Activated T-helper 2 cell treated with anti-CD3 and anti-CD28 coated beads, Interferon-gamma antibody, Interleukin-2, Interleukin-4, amounts not matched to agents 10 μg/mL and 5 μg/mL and 100 μg/mL, durations not matched to agents 14 hours and 24 hours and 36 hours (primary cell): Measurements from ENCODE around the gene CNTNAP2. TPM values are rescaled to one million over a fixed set of nuclear protein-coding genes. Genes with fewer than 3 reads are reported as not detected.
"Not testable (repeated sequence)": the region's sequence is repeated elsewhere in the genome, so short reads cannot be mapped to it uniquely, and the experiment has no call there.

Experiments used
- DNase-seq: peaks from one replicate; pipeline ENCODE4 v3.0.0; 2021; ENCODE audit warnings: low spot score
- H3K27ac Mint-ChIP-seq: one replicate; pipeline ENCODE4 v1.8.0; 2021; ENCODE audit warnings: mixed read lengths
- H3K27me3 Mint-ChIP-seq: one replicate; pipeline ENCODE4 v1.8.0; 2021; ENCODE audit warnings: low read depth, mixed read lengths
- H3K36me3 Mint-ChIP-seq: one replicate; pipeline ENCODE4 v1.8.0; 2021; ENCODE audit warnings: low read depth, mixed read lengths
- H3K4me1 Mint-ChIP-seq: one replicate; pipeline ENCODE4 v1.8.0; 2021; ENCODE audit warnings: low read depth, mixed read lengths
- H3K4me3 Mint-ChIP-seq: one replicate; pipeline ENCODE4 v1.8.0; 2021; ENCODE audit warnings: low read depth, mild to moderate bottlenecking, moderate library complexity, mixed read lengths
- H3K9me3 Mint-ChIP-seq: one replicate; pipeline ENCODE4 v1.8.0; 2021; ENCODE audit warnings: mixed read lengths
- intact Hi-C: fragments of 100-400 bp; cut with micrococcal nuclease; formaldehyde crosslinking; loops from one replicate; pipeline ENCODE4 v1.15.1; 2023
- total RNA-seq: library from RNA; stranded (reverse); gene quantifications from 2 replicates; pipeline ENCODE4 v1.2.3, GENCODE V29; 2022

The CNTNAP2 gene
- total RNA-seq, 1 donor from 2014 or later = not detected

DNA sequence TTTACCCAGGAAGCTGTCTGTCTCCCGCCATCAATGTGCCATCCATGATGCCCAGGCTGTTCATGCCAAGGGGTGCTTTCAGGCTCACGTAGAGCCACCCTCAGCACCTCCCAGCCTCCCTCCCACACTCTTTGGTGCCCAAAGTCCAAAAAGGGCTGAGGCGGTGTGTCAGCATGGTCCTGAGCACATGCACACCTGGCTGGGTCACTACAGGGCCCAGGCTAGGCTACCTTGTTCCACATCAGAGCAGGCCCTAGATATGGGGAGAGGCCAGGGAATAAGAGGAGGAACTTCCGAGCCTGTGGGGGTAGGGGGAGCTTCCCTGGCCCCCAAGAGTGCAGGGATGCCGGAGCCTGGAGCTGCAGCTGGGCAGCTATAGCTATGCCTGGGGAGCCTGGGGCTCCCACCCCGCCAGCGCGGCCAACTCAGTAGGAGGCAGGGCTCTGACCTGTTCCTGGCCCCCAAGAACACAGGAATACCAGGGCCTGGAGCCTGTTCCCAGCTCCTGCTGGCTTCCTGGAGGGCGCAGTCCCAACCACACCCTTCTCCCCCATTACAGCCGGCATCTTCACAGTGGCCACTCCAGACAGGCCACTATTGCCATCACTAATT, 2340.8 kb downstream of the CNTNAP2 start:
- peaks cover 5% of the 10 kb centered on the region for H3K27me3 Mint-ChIP-seq
- DNase-seq = no peak
- no peaks in the 10 kb centered on the region for H3K9me3 Mint-ChIP-seq
- no peak overlapping the region for H3K27ac Mint-ChIP-seq
- no peaks in the 10 kb centered on the region for H3K4me1 Mint-ChIP-seq
- no peak overlapping the region for H3K4me3 Mint-ChIP-seq
- intact Hi-C loops = no loop called here
- no peaks in the 10 kb centered on the region for H3K36me3 Mint-ChIP-seq

DNA sequence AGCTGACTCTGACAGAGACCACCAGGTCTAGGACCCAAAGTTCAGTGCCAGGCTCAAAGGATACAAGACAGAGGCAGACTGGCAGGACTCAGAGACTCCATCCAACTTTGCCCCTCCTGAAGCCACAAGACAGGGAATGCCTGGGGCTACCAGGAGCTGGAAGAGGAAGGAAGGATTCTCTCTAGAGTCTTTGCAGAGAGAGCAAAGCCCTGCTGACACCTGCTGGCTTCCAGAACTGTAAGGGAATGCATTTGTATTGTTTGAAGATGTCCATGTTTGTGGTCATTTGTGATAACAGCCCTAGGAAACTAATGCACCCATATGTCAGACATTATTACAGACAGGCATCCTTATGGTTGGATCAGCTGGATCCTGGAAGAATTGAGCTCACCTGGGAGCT, 2341.7 kb downstream of the CNTNAP2 start:
- DNase-seq = no peak
- intact Hi-C loops = no loop called here
- Mint-ChIP-seq H3K36me3 (no peaks in the 10 kb centered on the region), H3K27me3 (peaks cover 5% of the 10 kb centered on the region), H3K9me3 (peaks cover 3% of the 10 kb centered on the region), H3K27ac (no peak overlapping the region), H3K4me3 (no peak overlapping the region), H3K4me1 (peaks cover under 1% of the 10 kb centered on the region)

DNA sequence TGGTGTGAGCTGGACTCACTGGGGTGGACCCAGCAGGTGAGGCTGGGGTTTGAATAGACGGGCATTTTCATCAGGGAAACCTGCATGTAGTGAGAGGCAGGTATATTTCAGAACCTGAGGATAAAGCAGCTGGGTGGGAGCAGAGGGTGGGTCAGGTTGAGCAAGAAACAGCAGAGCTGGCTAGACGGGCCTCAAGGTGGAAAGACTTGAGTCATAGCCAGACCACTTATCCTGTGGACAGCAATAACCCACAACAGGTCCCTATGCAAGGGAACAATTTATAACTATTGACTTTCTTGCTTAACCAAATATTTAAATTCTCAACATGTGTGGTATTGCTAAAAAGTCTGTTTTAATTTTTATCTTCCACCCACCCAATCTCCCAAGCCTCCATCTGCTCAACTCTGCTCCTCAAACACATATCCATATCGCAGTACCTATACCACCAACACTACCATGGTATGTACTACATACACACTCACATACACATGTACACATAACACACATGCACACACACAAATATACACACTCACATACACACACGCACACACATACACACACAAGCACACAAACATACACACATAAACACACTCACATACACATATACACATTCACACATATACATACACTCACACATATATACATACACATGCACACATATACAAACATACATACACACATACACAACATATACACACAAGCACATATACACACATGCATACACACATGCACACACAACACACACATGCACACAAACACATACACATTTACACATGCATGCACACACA, 2345.0 kb downstream of the CNTNAP2 start:
- DNase-seq = no peak
- H3K9me3 Mint-ChIP-seq = peaks cover 5% of the 10 kb centered on the region
- H3K36me3 Mint-ChIP-seq = no peaks in the 10 kb centered on the region
- H3K4me3 Mint-ChIP-seq = no peak overlapping the region
- H3K27ac Mint-ChIP-seq = no peak overlapping the region
- H3K27me3 Mint-ChIP-seq = no peaks in the 10 kb centered on the region
- H3K4me1 Mint-ChIP-seq = peaks cover 2% of the 10 kb centered on the region
- intact Hi-C loops = no loop called here

DNA sequence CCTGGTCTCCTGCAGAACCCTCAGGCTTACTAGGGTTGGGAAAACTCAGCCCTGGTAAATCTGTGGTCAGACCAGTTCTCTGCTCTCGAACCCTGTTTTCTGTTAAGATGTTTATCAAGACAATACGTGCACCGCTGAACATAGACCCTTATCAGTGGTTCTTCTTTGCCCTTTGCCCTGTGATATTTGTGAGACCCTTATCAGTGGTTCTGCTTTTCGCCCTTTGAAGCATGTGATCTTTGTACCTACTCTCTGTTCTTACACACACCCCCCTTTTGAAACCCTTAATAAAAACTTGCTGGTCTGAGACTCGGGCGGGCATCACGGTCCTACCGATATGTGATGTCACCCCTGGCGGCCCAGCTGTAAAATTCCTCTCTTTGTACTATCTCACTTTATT, 2346.2 kb downstream of the CNTNAP2 start:
- DNase-seq, intact Hi-C loops, H3K36me3 Mint-ChIP-seq, H3K27me3 Mint-ChIP-seq, H3K4me1 Mint-ChIP-seq, H3K27ac Mint-ChIP-seq, H3K4me3 Mint-ChIP-seq, H3K9me3 Mint-ChIP-seq: not testable (repeated sequence)

DNA sequence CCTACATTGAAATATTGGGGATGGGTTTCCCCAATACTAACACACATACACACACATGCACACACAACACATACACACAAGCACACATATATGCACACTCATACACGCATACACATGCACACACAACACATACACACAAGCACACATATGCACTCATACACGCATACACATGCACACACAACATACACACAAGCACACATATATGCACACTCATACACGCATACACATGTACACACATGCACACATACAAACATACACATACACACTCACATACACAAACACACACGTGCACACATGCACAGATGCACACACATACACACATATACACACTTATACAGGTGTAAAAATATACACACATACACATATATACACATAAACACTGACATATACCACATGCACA, 2346.6 kb downstream of the CNTNAP2 start:
- intact Hi-C loops = no loop called here
- no peak for DNase-seq
- no peak overlapping the region for H3K27ac Mint-ChIP-seq
- no peaks in the 10 kb centered on the region for H3K36me3 Mint-ChIP-seq
- peaks cover 5% of the 10 kb centered on the region for H3K9me3 Mint-ChIP-seq
- no peaks in the 10 kb centered on the region for H3K27me3 Mint-ChIP-seq
- no peak overlapping the region for H3K4me3 Mint-ChIP-seq
- H3K4me1 Mint-ChIP-seq = peaks cover 2% of the 10 kb centered on the region

DNA sequence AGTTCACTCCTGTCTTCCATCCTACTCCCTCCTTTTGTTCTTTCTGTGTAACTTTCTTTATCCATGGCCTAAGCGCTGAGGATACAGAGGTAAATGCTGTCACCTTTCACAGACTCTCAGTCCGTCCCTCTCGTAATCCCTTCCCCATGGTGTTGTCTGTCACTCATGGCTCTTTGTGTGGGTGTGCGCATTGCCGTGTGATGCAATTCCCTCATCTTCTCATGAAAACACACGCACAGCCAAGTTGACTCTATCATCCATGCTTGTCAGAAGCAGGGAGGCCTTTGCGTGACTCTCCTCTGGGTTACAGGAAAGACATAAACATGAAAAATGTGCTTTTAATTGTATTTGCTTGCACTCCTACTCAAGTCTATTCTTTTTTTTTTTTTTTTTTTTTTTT, 2348.3 kb downstream of the CNTNAP2 start:
- Mint-ChIP-seq H3K27ac (no peak overlapping the region), H3K27me3 (no peaks in the 10 kb centered on the region), H3K9me3 (peaks cover 5% of the 10 kb centered on the region), H3K4me1 (peaks cover 2% of the 10 kb centered on the region), H3K36me3 (no peaks in the 10 kb centered on the region), H3K4me3 (no peak overlapping the region)
- intact Hi-C loops = no loop called here
- DNase-seq = no peak

DNA sequence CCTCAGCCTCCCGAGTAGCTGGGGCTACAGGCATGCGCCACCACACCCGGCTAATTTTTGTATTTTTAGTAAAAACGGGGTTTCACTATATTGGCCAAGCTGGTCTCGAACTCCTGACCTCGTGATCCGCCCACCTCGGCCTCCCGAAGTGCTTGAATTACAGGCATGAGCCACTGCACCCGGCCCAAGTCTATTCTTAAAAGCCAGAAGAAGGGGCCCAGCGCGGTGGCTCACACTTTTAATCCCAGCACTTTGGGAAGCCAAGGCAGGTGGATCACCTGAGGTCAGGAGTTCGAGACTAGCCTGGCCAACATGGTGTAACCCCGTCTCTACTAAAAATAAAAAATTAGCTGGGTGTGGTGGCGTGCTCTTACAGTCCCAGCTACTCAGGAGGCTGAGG, 2348.8 kb downstream of the CNTNAP2 start:
- DNase-seq, H3K4me1 Mint-ChIP-seq, H3K27ac Mint-ChIP-seq, H3K36me3 Mint-ChIP-seq, H3K4me3 Mint-ChIP-seq, H3K27me3 Mint-ChIP-seq, intact Hi-C loops, H3K9me3 Mint-ChIP-seq: not testable (repeated sequence)

DNA sequence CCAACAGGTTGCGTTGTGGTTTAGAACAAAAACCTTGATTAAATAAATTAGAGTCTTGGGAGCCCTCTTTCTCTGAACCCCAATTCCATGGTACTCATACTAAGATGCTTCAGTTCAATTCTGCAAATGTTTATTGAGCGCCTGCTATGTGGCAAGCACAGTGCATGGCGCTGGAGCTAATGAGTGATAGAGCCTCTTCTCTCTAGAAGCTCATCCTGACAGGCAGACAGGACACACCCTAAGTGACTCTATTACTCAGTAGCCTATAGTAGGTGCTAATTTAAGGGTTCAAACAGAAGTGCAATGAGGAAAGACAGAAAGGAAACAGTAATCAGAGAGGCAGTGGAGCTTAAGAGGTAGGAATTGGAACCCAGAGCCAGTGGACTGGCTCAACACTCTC, 2349.5 kb downstream of the CNTNAP2 start:
- no peaks in the 10 kb centered on the region for H3K27me3 Mint-ChIP-seq
- H3K9me3 Mint-ChIP-seq = peaks cover 5% of the 10 kb centered on the region
- intact Hi-C loops = no loop called here
- no peak overlapping the region for H3K27ac Mint-ChIP-seq
- H3K36me3 Mint-ChIP-seq = no peaks in the 10 kb centered on the region
- no peak for DNase-seq
- no peak overlapping the region for H3K4me3 Mint-ChIP-seq
- peaks cover 2% of the 10 kb centered on the region for H3K4me1 Mint-ChIP-seq

DNA sequence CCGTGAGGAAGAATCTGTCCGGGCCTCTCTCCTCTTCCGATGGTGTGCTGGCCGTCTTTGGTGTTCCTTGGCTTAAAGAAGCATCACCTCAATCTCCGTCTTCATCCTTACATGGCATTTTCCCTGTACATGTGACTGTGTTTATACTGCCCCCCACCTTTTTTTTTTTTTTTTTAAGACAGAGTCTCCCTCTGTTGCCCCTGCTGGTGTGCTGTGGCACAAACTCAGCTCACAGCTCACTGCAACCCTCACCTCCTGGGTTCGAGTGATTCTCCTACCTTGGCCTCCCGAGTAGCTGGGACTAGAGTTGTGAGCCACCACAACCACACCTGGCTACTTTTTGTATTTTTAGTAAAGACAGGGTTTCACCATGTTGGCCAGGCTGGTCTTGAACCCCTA, 2352.1 kb downstream of the CNTNAP2 start:
- Mint-ChIP-seq H3K27ac (no peak overlapping the region), H3K4me1 (no peaks in the 10 kb centered on the region), H3K9me3 (no peaks in the 10 kb centered on the region), H3K36me3 (no peaks in the 10 kb centered on the region), H3K4me3 (no peak overlapping the region), H3K27me3 (peaks cover 3% of the 10 kb centered on the region)
- no peak for DNase-seq
- intact Hi-C loops = no loop called here
